ENCODE results near the gene GUCY1A2.
"Not testable (repeated sequence)": the region's sequence is repeated elsewhere in the genome, so short reads cannot be mapped to it uniquely, and the experiment has no call there.

Gene GUCY1A2

GRCh38 chr11:106842134-106842533, 176.1 kb downstream of the GUCY1A2 start:
- no peak for DNase-seq (ENCODE audit: low read depth)
- no peak for TF ChIP-seq CTCF (IDR thresholded peaks at IDR 0.05; ENCODE audit: control insufficient read depth, insufficient read depth, low read depth, low read length, missing control alignments)
- H3K4me3 ChIP-seq (ENCODE audit: control insufficient read depth, low read depth, low read length): no peak overlapping the region

DNA sequence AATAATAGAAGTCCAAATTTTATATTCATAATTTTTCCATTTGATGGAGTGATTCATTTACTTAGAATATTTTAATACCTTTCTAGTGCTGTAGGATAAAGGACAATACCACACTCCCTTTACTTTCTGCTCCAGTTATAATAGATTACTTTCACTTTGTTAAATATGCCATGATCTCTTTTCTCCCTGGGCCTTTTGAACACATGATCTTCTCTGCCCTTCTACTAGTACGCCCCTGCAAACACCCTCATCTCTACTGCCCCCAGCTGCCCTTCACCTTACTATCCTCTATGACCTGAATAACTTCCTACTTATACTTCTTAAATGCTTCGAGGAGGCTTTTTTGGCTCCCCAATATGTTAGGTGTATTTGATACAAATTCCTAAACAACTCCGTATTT, 177.3 kb downstream of the GUCY1A2 start:
- TF ChIP-seq CTCF (IDR thresholded peaks at IDR 0.05; ENCODE audit: control insufficient read depth, insufficient read depth, low read depth, low read length, missing control alignments): no peak
- no peak for DNase-seq (ENCODE audit: low read depth)
- H3K4me3 ChIP-seq (ENCODE audit: control insufficient read depth, low read depth, low read length): no peak overlapping the region

DNA sequence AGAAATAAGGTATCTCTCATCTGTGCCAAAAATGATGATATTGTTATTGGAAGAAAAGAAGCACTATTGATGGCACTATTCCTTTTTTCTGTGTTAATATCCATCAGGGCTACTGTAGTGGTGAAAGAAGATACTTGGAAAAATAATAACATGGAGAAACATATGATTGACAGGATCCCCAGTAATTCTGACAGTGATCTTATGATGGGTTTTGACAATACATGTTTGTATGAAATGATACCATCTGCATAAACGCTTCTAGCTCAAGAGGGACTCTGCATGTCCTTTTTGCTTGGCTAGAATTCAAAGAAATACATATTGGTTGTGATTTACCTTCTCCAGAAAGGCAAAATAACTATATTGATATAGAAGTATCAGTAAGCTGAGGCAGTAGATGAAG, 178.1 kb downstream of the GUCY1A2 start:
- no peak for TF ChIP-seq CTCF (IDR thresholded peaks at IDR 0.05; ENCODE audit: control insufficient read depth, insufficient read depth, low read depth, low read length, missing control alignments)

GRCh38 chr11:106834567-106834966, 183.7 kb downstream of the GUCY1A2 start:
- H3K4me3 ChIP-seq (ENCODE audit: control insufficient read depth, low read depth, low read length): no peak overlapping the region
- no peak for DNase-seq (ENCODE audit: low read depth)
- TF ChIP-seq CTCF (IDR thresholded peaks at IDR 0.05; ENCODE audit: control insufficient read depth, insufficient read depth, low read depth, low read length, missing control alignments): no peak

More for the DNA sequence above, 178.1 kb downstream of the GUCY1A2 start:
- H3K4me3 ChIP-seq (ENCODE audit: control insufficient read depth, low read depth, low read length): no peak overlapping the region
- no peak for DNase-seq (ENCODE audit: low read depth)

DNA sequence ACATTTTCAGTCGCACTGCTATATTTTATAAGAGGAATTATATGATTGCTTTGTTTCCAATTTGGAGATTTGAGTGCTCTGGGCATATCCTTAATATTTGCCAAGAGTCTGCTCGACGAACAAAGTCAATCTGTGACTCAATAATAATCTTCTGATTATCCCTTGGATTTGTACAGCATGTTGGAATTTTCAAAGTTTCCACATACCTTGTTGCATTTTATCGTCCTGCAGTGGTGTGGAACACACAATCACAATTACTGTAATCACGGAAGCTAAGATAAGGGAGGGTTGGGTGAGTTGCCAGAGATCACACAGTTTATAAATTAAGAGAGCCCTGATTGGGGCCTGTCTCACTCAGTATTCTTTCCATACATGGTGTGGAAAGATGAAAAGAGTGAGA, 189.3 kb downstream of the GUCY1A2 start:
- no peak overlapping the region for H3K4me3 ChIP-seq (ENCODE audit: control insufficient read depth, low read depth, low read length)
- no peak for DNase-seq (ENCODE audit: low read depth)
- TF ChIP-seq CTCF (IDR thresholded peaks at IDR 0.05; ENCODE audit: control insufficient read depth, insufficient read depth, low read depth, low read length, missing control alignments): no peak

- DNase-seq (ENCODE audit: low read depth): no peak
- no peak for TF ChIP-seq CTCF (IDR thresholded peaks at IDR 0.05; ENCODE audit: control insufficient read depth, insufficient read depth, low read depth, low read length, missing control alignments)
- no peak overlapping the region for H3K4me3 ChIP-seq (ENCODE audit: control insufficient read depth, low read depth, low read length)
These were observed 189.7 kb downstream of the GUCY1A2 start for GRCh38 chr11:106828576-106828975.

- TF ChIP-seq CTCF (IDR thresholded peaks at IDR 0.05; ENCODE audit: control insufficient read depth, insufficient read depth, low read depth, low read length, missing control alignments): no peak
- DNase-seq (ENCODE audit: low read depth): no peak
- H3K4me3 ChIP-seq (ENCODE audit: control insufficient read depth, low read depth, low read length): no peak overlapping the region
These were observed 190.6 kb downstream of the GUCY1A2 start for GRCh38 chr11:106827687-106828086.

DNA sequence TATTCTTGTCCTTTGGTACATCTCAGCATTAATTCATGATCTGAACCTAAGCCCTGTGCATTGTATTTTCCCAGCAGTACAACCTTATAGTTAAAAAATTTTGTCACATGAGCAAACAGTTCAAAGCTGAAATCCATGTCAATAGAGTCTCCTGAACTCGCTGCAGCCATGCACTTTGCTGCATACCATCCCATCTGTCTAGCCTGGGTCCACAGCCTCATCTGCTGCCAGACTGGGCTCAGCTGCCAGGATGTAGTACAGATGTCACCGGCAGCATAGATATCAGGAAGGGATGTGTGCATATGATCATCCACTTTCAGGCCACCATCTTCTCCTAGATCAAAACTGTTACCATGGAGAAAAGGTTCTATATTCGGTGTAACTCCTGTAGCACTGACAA, 191.7 kb downstream of the GUCY1A2 start:
- not testable (repeated sequence) for H3K4me3 ChIP-seq (ENCODE audit: control insufficient read depth, low read depth, low read length); DNase-seq (ENCODE audit: low read depth)

Data from AG09309 (cell line).